ENCODE results near the gene NDST1.

NDST1 gene

GRCh38 chr5:150593996-150594395 lies 86.1 kb downstream of the NDST1 start:
- no peak for DNase-seq

- no peak for DNase-seq
Observed at GRCh38 chr5:150595466-150596031, 87.6 kb downstream of the NDST1 start.

GRCh38 chr5:150596313-150596712 lies 88.4 kb downstream of the NDST1 start:
- no peak for DNase-seq

- no peak for DNase-seq
Observed at GRCh38 chr5:150596826-150597225, 88.9 kb downstream of the NDST1 start.

GRCh38 chr5:150598006-150598405 lies 90.1 kb downstream of the NDST1 start:
- DNase-seq = no peak

- DNase-seq = no peak
Observed at GRCh38 chr5:150598821-150599273, 90.9 kb downstream of the NDST1 start.

GRCh38 chr5:150599281-150599680 lies 91.3 kb downstream of the NDST1 start:
- no peak for DNase-seq

- peak; percentile 15 for DNase-seq
Observed at GRCh38 chr5:150599917-150600511, 92.1 kb downstream of the NDST1 start.

GRCh38 chr5:150600616-150601490 lies 92.9 kb downstream of the NDST1 start:
- DNase-seq = no peak

- no peak for DNase-seq
Observed at GRCh38 chr5:150601491-150602345, 93.8 kb downstream of the NDST1 start.

GRCh38 chr5:150603052-150603451 lies 95.1 kb downstream of the NDST1 start:
- DNase-seq = no peak

GRCh38 chr5:150603491-150603890 lies 95.6 kb downstream of the NDST1 start:
- DNase-seq = no peak

- DNase-seq = no peak
Observed at GRCh38 chr5:150604010-150604409, 96.1 kb downstream of the NDST1 start.

- DNase-seq = no peak
Observed at GRCh38 chr5:150604894-150605440, 97.0 kb downstream of the NDST1 start.

GRCh38 chr5:150605546-150605945 lies 97.6 kb downstream of the NDST1 start:
- DNase-seq = no peak

GRCh38 chr5:150606476-150606875 lies 98.5 kb downstream of the NDST1 start:
- DNase-seq = no peak

GRCh38 chr5:150607105-150607504 lies 99.2 kb downstream of the NDST1 start:
- no peak for DNase-seq
